Measurements from ENCODE around the gene ACTG2.

GRCh38 chr2:73964223-73964622, 71.4 kb downstream of the ACTG2 start:
- no peak for TF ChIP-seq CTCF (IDR thresholded peaks at IDR 0.05)
- no peak for TF ChIP-seq POLR2A (IDR thresholded peaks at IDR 0.05)

Data from uterus (tissue), 2 donors.